KMS-11 (cell line): ENCODE results near the gene TAS2R16.
"Not testable (repeated sequence)": the region's sequence is repeated elsewhere in the genome, so short reads cannot be mapped to it uniquely, and the experiment has no call there.

Source experiments
- H2AFZ ChIP-seq: fragments of 200-600 bp; sonication (generic); 2 replicates; pipeline ENCODE4 v1.6.1; 2016; ENCODE audit warnings: antibody characterized with exemption, mixed run types, low read depth
- H3K27ac ChIP-seq: fragments of 200-600 bp; sonication (generic); 2 replicates; pipeline ENCODE4 v1.6.1; 2016; ENCODE audit warnings: mild to moderate bottlenecking, mixed run types
- H3K27me3 ChIP-seq: fragments of 200-600 bp; sonication (generic); 2 replicates; pipeline ENCODE4 v1.6.1; 2017; ENCODE audit warnings: mild to moderate bottlenecking, low read depth, mixed run types, moderate library complexity; ENCODE audit not compliant: insufficient read depth
- H3K36me3 ChIP-seq: fragments of 200-600 bp; sonication (generic); 2 replicates; pipeline ENCODE4 v1.6.1; 2017; ENCODE audit warnings: mild to moderate bottlenecking, mixed run types; ENCODE audit not compliant: insufficient read depth
- H3K4me1 ChIP-seq: fragments of 200-600 bp; sonication (generic); 2 replicates; pipeline ENCODE4 v1.6.1; 2016; ENCODE audit warnings: mild to moderate bottlenecking, low read depth, mixed run types; ENCODE audit not compliant: poor library complexity, severe bottlenecking
- H3K4me2 ChIP-seq: fragments of 200-600 bp; sonication (generic); 2 replicates; pipeline ENCODE4 v1.7.0; 2016; ENCODE audit warnings: mild to moderate bottlenecking, mixed run types
- H3K4me3 ChIP-seq: fragments of 200-600 bp; sonication (generic); IDR thresholded peaks from 2 replicates; pipeline ENCODE4 v1.6.1; 2017; ENCODE audit warnings: low read depth, low read length, mixed read lengths; ENCODE audit not compliant: insufficient read depth
- H3K79me2 ChIP-seq: fragments of 200-600 bp; sonication (generic); 2 replicates; pipeline ENCODE4 v1.6.1; 2016; ENCODE audit warnings: low read depth, mixed run types; ENCODE audit not compliant: insufficient read depth
- H3K9ac ChIP-seq: fragments of 200-600 bp; sonication (generic); 2 replicates; pipeline ENCODE4 v1.6.1; 2016; ENCODE audit warnings: mild to moderate bottlenecking, mixed run types
- H4K20me1 ChIP-seq: fragments of 200-600 bp; sonication (generic); 2 replicates; pipeline ENCODE4 v1.6.1; 2016; ENCODE audit warnings: mild to moderate bottlenecking, mixed run types; ENCODE audit not compliant: insufficient read depth
- TF ChIP-seq, protein P1 (sequence below): fragments of 200-600 bp; sonication (generic); conservative IDR thresholded peaks from 2 replicates; pipeline ENCODE4 v1.6.1; 2017; ENCODE audit warnings: low read depth, mild to moderate bottlenecking, antibody characterized with exemption, low read length, moderate library complexity, mixed read lengths

TAS2R16 gene

DNA sequence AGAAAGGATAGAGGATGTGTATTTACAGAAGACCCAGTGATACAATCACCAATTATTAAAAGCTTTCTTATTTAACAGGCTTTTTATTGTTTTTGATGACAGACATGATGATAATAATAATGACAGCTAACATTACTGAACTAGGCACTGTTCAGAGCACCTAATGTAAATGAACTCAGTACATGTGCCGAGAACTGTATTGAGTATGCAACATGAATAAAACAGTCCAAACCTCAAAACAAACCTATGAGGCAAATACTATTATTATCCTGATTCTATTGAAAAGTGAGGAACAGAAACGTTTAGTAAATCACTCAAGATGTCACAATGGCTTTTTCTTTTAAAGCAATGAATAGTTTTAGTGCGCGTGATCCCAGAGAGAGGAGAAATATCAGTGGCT, 27.1 kb downstream of the TAS2R16 start:
- H3K4me2 ChIP-seq: no peak overlapping the region
- no peaks in the 10 kb centered on the region for H4K20me1 ChIP-seq
- H3K79me2 ChIP-seq: no peaks in the 10 kb centered on the region
- no peak overlapping the region for H2AFZ ChIP-seq
- no peaks in the 10 kb centered on the region for H3K27me3 ChIP-seq
- H3K36me3 ChIP-seq: no peaks in the 10 kb centered on the region
- H3K4me3 ChIP-seq: no peak overlapping the region
- no peaks in the 10 kb centered on the region for H3K4me1 ChIP-seq
- TF ChIP-seq, protein P1, sequence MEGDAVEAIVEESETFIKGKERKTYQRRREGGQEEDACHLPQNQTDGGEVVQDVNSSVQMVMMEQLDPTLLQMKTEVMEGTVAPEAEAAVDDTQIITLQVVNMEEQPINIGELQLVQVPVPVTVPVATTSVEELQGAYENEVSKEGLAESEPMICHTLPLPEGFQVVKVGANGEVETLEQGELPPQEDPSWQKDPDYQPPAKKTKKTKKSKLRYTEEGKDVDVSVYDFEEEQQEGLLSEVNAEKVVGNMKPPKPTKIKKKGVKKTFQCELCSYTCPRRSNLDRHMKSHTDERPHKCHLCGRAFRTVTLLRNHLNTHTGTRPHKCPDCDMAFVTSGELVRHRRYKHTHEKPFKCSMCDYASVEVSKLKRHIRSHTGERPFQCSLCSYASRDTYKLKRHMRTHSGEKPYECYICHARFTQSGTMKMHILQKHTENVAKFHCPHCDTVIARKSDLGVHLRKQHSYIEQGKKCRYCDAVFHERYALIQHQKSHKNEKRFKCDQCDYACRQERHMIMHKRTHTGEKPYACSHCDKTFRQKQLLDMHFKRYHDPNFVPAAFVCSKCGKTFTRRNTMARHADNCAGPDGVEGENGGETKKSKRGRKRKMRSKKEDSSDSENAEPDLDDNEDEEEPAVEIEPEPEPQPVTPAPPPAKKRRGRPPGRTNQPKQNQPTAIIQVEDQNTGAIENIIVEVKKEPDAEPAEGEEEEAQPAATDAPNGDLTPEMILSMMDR: no peak
- no peak overlapping the region for H3K9ac ChIP-seq
- H3K27ac ChIP-seq: no peak overlapping the region

DNA sequence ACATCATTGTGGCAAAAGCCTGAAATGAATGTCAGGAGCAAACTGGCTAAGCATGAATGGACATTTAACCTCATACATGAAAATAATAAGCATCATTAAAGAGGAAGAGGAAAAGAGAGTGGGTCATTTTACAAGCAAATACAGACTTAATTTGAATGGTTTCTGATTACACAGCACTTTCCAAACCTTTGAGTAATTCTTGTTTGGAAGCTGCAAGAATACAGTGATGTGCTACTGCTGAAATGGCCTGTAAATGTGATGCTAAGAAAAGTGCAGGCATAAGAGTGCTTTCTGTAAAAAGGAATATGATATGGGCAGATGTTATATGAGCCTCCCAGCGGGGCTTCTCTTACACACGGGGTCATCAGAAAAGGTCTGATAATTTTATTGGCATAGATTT, 30.2 kb downstream of the TAS2R16 start:
- no peaks in the 10 kb centered on the region for H3K79me2 ChIP-seq
- H3K4me3 ChIP-seq: no peak overlapping the region
- H2AFZ ChIP-seq: no peak overlapping the region
- no peak overlapping the region for H3K27ac ChIP-seq
- no peaks in the 10 kb centered on the region for H3K27me3 ChIP-seq
- H3K9ac ChIP-seq: no peak overlapping the region
- no peak overlapping the region for H3K4me2 ChIP-seq
- TF ChIP-seq, protein P1: no peak
- no peaks in the 10 kb centered on the region for H3K4me1 ChIP-seq
- H4K20me1 ChIP-seq: no peaks in the 10 kb centered on the region
- no peaks in the 10 kb centered on the region for H3K36me3 ChIP-seq

DNA sequence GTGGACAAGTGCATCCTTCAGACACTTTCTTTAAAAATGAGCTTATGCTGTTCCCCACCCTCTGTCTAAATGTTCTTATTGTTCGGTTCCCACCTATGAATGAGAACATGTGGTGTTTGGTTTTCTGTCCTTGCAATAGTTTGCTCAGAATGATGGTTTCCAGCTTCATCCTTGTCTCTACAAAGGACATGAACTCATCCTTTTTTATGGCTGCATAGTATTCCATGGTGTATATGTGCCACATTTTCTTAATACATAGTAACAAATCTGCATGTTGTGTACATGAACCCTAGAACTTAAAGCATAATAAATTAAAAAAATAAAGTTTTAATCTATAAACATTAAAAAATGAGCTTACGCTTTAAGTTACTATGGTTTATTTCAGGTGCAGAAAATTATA, 41.8 kb downstream of the TAS2R16 start:
- H2AFZ ChIP-seq, H3K4me2 ChIP-seq, H3K27me3 ChIP-seq, H3K4me3 ChIP-seq, H3K27ac ChIP-seq, H3K79me2 ChIP-seq, H3K36me3 ChIP-seq, H3K9ac ChIP-seq, H4K20me1 ChIP-seq, H3K4me1 ChIP-seq: not testable (repeated sequence)

DNA sequence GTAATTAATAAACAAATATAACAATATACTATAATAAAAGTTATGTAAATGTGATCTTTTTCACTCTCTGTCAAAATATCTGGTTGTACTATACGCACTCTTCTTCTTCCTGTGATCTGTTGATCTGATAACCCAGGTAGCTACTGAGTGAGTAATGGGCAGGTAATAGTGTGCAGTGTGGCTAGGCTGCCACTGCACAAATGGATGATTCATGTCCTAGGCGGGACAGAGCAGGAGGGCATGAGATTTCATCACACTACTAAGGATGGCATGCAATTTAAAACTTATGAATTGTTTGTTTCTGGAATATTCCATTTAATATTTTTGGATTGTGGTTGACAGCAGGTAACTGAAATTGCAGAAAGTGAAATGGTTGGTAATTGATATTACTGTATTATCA, 44.5 kb downstream of the TAS2R16 start:
- no peaks in the 10 kb centered on the region for H3K36me3 ChIP-seq
- H3K4me2 ChIP-seq: no peak overlapping the region
- H4K20me1 ChIP-seq: no peaks in the 10 kb centered on the region
- no peaks in the 10 kb centered on the region for H3K79me2 ChIP-seq
- H2AFZ ChIP-seq: no peak overlapping the region
- no peaks in the 10 kb centered on the region for H3K27me3 ChIP-seq
- TF ChIP-seq, protein P1: no peak
- no peaks in the 10 kb centered on the region for H3K4me1 ChIP-seq
- no peak overlapping the region for H3K9ac ChIP-seq
- no peak overlapping the region for H3K27ac ChIP-seq
- no peak overlapping the region for H3K4me3 ChIP-seq

DNA sequence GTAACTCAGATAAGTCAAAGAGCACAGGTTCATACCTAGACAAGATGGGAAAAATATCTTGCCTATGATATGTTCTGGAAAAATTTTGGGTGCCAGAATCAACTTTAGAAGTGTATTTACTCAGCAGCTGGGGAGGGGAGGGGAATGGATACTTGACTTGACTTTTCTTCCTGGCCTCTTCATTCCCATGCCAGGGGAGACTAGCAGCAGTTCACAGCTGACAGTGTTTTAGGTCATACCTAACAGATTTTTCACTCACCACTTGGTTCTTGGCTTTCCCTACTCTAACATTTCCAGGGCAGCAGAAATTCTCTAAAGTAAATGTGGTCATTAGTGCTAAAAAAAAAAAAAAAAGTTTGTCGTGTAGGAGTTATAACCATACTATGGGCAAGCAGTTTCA, 46.3 kb downstream of the TAS2R16 start:
- H3K36me3 ChIP-seq: no peaks in the 10 kb centered on the region

More for the DNA sequence above, 46.3 kb downstream of the TAS2R16 start:
- no peak overlapping the region for H3K4me3 ChIP-seq
- no peak overlapping the region for H2AFZ ChIP-seq
- no peak overlapping the region for H3K9ac ChIP-seq
- TF ChIP-seq, protein P1: no peak
- H3K4me2 ChIP-seq: no peak overlapping the region
- no peaks in the 10 kb centered on the region for H4K20me1 ChIP-seq
- no peaks in the 10 kb centered on the region for H3K79me2 ChIP-seq
- no peak overlapping the region for H3K27ac ChIP-seq
- no peaks in the 10 kb centered on the region for H3K4me1 ChIP-seq
- H3K27me3 ChIP-seq: no peaks in the 10 kb centered on the region
